Measurements from ENCODE around the gene PARP2.

- TF ChIP-seq POLR2AphosphoS5 (IDR thresholded peaks at IDR 0.05; ENCODE audit: borderline replicate concordance, low read depth, low read length) (peak; percentile 96), EZH2 (IDR thresholded peaks at IDR 0.05) (no peak), FOXP2 (optimal IDR thresholded peaks at IDR 0.05; ENCODE audit: control extremely low read depth, extremely low read length, insufficient read depth) (no peak)
These were observed 10.5 kb upstream of the PARP2 start, which contains the start of gene CCNB1IP1 for GRCh38 chr14:20332788-20333493.

Data from SK-N-MC (cell line).